GM19025 (cell line): Measurements from ENCODE around the gene NCBP1.

Experiments
- ATAC-seq: cut with Tn5 transposase; IDR thresholded peaks from one replicate; pipeline ENCODE4 v1.9.1; 2021; ENCODE audit warnings: mild to moderate bottlenecking, low read depth, moderate library complexity; ENCODE audit not compliant: unreplicated experiment

The NCBP1 gene

DNA sequence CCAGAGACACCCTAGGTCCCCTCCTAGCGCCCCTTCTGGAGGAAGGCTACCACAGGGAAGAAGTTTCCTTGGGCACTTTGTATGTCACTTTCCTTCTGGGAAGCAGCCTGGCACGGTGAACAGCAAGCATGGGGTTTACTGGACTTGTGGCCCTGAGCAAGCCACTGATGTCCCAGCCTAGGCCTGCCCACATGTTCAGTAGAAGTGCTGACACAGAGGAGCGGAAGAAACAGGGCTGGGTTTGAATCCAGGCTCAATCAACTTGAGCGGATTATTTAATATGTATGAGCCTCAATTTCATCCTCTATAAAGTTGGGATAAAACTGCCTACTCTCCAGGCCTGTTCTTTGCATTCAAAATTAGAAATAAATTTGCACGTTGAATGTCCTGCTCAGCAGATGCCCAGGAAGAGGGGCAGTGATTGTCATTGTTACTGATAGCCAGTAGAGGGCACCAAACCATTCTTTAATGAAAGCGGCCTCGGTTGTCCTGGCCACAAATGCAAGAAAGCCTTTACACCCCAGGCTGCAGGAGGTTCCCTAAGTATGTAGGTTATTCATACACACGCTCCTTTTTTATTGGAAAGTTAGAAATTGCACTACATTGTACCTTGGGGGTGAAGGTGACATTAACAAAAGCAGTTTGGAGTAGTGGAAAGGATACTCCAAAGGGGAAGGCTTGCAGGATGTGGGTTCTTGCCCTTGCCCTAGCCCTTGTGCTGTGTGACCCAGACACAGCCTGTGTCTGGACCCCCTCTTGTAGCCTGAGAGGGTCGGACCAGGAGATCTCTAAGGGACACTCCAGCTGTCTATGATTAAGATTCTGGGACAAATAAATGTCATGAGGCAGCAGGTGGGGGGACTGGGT lies 77.0 kb downstream of the NCBP1 start:
- ATAC-seq = no peak

DNA sequence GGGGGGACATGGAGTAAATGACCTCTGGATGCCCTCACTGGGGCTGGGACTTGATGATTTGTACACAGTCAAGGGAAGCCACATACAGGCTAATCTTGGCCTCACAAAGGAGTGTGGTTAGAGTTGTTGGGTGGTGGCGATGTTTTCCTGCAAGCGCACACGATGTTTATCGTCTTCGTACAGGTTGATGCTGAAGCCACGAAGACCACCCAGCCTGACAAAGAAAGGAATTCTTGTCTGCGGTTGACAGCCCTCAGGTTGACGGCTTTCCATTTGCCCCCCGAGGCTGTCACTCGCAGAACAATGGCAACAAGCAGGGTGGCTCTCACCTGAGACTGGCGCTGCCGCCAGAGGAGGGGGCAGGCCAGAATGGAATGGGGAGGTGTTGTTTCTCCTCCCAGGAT lies 77.6 kb downstream of the NCBP1 start:
- no peak for ATAC-seq

DNA sequence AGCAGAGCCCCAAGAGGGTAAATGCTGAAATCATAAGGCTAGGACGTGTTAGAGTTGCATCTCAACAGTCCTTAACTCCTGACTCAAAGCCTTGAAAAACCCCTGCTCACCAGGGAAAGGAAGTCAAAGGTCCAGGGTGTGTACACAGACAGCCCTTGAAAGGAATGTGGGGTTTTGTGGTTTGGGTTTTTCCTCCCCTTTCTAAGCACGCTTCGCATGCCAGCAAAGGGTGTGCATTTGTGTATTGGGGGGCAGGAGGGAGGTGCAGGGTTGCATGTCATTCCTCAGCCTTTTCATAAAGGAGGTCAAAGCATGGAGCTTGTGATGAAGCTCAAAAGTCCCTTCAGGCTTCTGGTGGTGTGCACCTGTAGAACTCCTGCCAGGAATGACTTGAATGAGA lies 80.8 kb downstream of the NCBP1 start:
- ATAC-seq = no peak

- no peak for ATAC-seq
Measured at GRCh38 chr9:97717866-97718265, 84.2 kb downstream of the NCBP1 start.

DNA sequence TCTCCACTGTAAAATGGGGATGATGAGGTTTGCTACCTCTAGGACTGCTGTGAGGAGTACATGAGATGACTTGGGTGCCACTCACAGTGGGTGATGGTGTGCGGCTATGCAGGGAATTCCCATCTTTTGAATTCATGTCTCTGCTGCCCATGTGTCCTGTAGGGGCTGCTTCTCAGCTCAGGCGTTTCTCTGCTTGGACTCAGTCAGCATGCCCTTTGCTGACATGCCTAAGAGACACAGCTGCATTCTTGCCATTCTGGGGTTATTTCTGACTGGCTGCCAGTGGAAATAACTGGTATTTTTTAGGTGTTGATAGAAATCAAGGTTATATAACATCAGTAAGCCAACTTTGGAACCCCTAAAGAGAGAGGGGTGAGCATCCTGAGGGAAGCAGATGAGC lies 87.8 kb downstream of the NCBP1 start:
- ATAC-seq = no peak

DNA sequence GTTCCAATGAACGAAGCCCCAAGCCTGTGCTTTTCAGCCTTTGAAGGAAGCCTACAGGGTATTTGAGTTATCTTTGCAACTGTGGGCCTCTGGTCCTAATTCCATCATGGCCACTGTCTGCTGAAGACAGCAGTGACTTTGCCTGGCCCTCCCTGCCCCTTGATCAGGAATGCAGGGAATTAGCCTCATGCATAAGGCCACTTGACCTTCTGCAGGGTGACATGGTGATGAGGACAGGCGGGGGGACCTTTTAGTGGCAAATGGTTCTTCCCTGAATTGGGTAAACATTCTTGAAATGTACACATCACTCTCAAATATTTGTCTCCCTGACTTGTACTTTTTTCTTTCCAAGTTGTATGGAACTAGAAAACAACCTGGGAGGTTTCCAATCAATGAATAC lies 88.7 kb downstream of the NCBP1 start:
- ATAC-seq = no peak
